DMS 273 (cell line): ENCODE results near the gene PSMG4.

Source experiments
- DNase-seq: peaks from one replicate; lab custom pipeline; 2025; ENCODE audit not compliant: unreplicated experiment; lab: John Stamatoyannopoulos, UW

The PSMG4 gene

GRCh38 chr6:3288711-3289663 lies 30.2 kb downstream of the PSMG4 start:
- no peak for DNase-seq

- no peak for DNase-seq
Observed at GRCh38 chr6:3289664-3290055, 30.9 kb downstream of the PSMG4 start.

DNA sequence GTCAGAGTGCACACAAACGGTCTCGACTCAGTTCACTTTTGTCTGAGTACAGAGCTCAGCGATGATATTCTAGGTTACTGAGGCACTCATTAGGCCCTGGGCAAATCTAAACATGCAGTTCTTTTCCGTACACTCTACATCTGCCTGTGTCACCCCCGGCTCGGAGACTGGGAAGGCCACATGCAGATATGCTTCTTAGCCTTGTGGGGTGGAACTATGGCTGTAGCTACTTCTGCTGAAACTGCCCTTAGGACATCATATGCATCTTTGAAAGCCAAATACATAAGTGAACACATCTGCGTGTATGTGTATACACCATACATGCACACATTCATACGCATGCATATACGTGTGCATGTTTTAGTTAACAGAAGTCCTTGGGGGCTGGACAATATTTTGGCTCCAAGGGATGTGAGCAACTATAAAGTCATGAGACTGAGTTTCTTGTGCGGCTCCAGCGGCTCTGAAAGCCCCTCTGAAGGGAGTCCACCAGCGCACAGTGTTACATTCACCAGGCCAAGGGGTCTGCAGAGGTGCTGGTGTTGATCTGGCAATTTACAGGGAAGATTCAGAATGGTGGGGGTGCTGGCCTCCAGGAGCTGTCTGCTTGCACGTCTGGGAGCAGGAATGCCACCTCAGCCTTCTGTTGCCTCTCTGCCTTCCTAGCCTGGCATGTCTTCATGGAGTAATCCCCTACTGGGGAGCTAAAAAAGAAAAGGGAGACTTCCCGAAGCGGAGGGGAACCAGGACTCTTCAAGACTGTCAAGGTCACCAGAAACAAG lies 31.6 kb downstream of the PSMG4 start:
- DNase-seq: no peak

- no peak for DNase-seq
Observed at GRCh38 chr6:3290931-3291211, 32.1 kb downstream of the PSMG4 start.

DNA sequence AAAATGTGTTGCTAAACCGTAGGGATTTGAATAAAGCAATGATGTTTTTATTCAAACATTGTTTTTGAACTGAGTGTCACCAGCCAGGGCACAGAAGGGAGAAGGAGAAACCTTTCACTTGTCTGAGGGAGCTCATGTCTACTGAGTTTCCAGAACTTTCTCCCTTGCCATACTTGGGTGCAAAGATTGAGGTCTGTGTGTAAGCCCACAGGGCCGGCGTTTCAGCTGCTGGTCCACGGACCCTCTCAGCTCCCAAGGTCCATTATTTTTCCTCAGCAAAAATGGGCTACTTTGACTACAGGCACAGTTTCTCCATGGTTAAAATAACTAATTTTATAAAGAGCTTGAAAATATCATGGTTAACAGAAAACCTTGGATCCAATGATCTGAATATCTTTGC lies 32.6 kb downstream of the PSMG4 start:
- no peak for DNase-seq

DNA sequence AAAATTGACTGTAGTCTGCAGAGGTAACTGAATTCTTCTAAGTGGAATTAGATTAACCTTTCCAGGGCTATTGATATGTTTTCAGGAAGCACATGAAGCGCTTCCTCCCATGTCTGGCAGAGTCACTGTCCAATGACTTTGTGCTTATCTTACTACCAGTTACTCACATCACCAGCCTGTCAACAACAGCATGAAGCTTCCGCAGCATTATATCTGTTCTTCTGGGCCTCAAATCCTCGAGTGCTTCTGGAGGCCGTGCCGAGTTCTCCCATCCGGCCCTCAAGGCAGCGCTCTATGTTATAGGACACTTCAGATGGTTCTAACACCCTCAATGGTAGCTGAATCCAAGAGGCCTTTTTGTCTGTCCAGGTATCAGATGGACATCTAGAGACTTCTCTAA lies 33.2 kb downstream of the PSMG4 start:
- no peak for DNase-seq

- no peak for DNase-seq
Observed at GRCh38 chr6:3292431-3293197, 33.9 kb downstream of the PSMG4 start.

GRCh38 chr6:3293271-3294155 lies 34.8 kb downstream of the PSMG4 start:
- no peak for DNase-seq

DNA sequence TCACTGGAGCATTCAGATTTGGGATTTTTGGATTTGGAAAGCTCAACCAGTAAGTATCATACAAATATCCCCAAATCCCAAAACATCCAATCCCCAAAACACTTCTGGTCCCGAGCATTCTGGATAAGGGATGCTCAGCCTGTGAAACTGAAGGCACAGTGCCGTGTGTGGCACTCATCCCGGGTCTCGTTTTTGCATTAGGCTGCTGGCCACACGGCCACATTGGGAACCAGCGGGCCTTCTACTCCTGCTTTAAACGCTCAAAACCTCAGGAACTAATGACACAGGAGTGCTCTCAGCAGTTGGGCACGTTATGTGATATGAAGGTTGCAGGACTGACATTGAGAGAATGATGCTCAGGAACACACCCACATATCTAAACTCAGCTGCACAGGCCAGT lies 35.6 kb downstream of the PSMG4 start:
- DNase-seq: no peak

GRCh38 chr6:3294921-3295871 lies 36.4 kb downstream of the PSMG4 start:
- peak; percentile 51 for DNase-seq

GRCh38 chr6:3296078-3296477 lies 37.3 kb downstream of the PSMG4 start:
- DNase-seq: no peak

DNA sequence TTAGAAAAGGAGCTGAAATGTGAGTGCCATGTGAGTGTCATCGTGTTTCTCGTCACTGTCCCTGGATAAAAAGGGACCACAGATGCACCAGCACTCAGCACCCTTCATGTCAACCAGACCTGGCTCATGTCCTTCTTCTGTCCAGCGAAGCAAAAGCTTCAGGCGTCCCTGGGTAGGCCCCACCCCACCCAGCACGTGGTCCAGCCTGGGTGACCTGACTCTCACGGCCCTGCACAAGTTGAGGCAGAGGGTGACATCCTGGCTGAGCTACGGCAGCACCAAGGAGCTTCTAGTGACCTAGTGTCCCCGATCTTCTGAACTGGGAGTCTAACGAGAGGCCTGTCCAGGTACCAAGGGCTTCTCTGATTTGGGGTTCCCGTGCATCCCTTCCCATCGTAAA lies 37.8 kb downstream of the PSMG4 start:
- no peak for DNase-seq

DNA sequence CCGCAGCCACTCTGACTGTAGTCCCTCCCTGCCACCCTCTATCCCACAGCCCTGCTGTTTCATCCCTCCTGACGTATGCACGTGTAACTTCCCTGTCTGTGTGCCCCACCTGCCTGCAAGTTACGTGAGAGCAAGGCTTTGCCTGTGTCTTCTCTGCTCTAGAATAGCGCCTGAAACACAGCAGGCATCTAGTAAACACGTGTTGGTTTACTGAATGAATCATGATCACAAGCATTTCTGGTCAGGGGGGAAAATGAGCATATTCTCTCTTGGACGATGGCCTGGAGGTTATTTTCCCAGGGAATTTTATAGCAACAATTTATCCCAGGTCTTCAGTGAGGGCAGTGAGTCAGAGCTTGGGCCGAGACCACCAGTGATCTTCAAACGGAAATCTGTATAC lies 38.3 kb downstream of the PSMG4 start:
- no peak for DNase-seq

DNA sequence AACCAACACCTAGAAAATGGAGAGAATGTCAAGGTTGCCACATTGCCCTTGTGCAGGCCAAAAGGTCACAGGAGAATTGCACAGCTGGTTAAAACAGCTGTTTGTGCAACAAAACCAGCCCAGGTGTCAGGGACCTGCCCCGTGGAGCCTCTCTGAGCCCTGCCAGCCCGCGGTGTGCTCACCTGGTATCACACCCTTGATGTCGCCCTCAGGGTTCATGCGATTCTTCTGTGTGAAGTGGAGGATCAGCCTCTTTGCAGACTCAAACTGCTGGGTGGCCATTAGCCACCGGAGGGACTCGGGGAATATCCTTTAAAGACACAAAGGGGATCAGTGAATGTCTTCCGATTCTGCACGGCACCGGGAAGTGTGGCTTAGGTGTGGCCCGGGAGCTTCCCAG lies 39.2 kb downstream of the PSMG4 start:
- DNase-seq: no peak

DNA sequence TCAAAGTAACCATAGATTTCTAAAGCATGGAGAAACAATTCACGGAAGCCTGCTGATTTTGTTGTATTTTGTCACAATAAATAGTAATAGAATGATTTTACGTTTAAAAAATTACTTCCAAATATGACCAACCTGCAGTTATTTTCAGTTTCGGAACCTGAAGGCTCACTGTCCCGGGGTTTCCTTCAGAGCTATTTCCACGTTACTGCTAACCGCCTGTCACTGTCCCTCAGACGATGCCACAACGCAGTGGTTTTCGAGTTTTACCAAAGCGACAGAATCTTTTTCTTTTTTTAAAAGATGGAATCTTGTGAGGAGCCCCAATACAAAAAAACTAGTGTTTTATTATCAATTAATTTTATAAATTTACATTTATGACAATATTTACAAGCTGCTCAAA lies 40.5 kb downstream of the PSMG4 start:
- no peak for DNase-seq

- DNase-seq: no peak
Observed at GRCh38 chr6:3301506-3301905, 42.8 kb downstream of the PSMG4 start.

- no peak for DNase-seq
Observed at GRCh38 chr6:3303795-3304411, 45.2 kb downstream of the PSMG4 start.

- DNase-seq: no peak
Observed at GRCh38 chr6:3304500-3305215, 45.9 kb downstream of the PSMG4 start.

- no peak for DNase-seq
Observed at GRCh38 chr6:3305216-3305565, 46.4 kb downstream of the PSMG4 start.
